K562 (cell line): Measurements from ENCODE around the gene PITPNC1. TPM values are rescaled to one million over a fixed set of nuclear protein-coding genes. Genes with fewer than 3 reads are reported as not detected.

Experiments used
- ATAC-seq: fragments of 200-7000 bp; cut with Tn5 transposase; 3 replicates; pipeline ENCODE4 v1.9.1; 2020; ENCODE audit warnings: moderate library complexity
- BruUV-seq: library from RNA; stranded (reverse); fragments of 400-500 nt; replicated peaks from 2 replicates; lab custom pipeline; 2021; lab: Mats Ljungman, UMichigan
- CTCF ChIA-PET: fragments of 300-600 bp; formaldehyde crosslinking; extraction: SDS; loops from one replicate; lab custom pipeline; 2021; ENCODE audit warnings: low intra/inter-chr PET ratio; lab: Yijun Ruan, JAX
- POLR2A ChIA-PET: fragments of 300-600, 350-650 bp; sonication (Branson Sonifier 250); formaldehyde crosslinking; extraction: SDS; loops from one replicate; lab custom pipeline; 2021; ENCODE audit warnings: antibody characterized with exemption, inconsistent platforms; lab: Yijun Ruan, JAX
- DNase-seq, 4 experiments: peaks; one replicate each; pipeline versions ENCODE4 v3.0.0 to v3.0.0-alpha.2; 2011 to 2018; ENCODE audit warnings: low spot score in 3 of 4, mixed read lengths in 3 of 4; ENCODE audit errors: extremely low read depth in 1 of 4
- FAIRE-seq: peaks from 2 replicates; lab custom pipeline; 2011; peaks lifted over from hg19 to GRCh38; lab: Jason Lieb, UNC
- H2AFZ ChIP-seq: 2 replicates; pipeline ENCODE4 v1.6.0; 2011; ENCODE audit warnings: low read depth, low read length, control low read depth, inconsistent platforms
- H3K27ac ChIP-seq: fragments of 200-600 bp; 3 replicates; pipeline ENCODE4 v1.8.0; 2011; ENCODE audit warnings: low read depth, mild to moderate bottlenecking, control low read depth, inconsistent platforms, low read length, moderate library complexity, mixed read lengths; ENCODE audit errors: extremely low read depth
- H3K27me3 ChIP-seq, 2 experiments: fragments of 300-600 bp in 1 of 2; 2 replicates in 1 of 2; 3 replicates in 1 of 2; pipeline versions ENCODE4 v1.6.0 to v1.8.0; 2011; ENCODE audit warnings: inconsistent platforms in 2 of 2, low read length in 2 of 2, mild to moderate bottlenecking in 1 of 2, mixed read lengths in 1 of 2, moderate library complexity in 1 of 2; ENCODE audit not compliant: control insufficient read depth in 2 of 2, insufficient read depth in 2 of 2
- H3K36me3 ChIP-seq: fragments of 300-600 bp; 3 replicates; pipeline ENCODE4 v1.8.0; 2011; ENCODE audit warnings: mild to moderate bottlenecking, low read length, inconsistent platforms; ENCODE audit not compliant: control insufficient read depth, insufficient read depth
- H3K4me1 ChIP-seq, 2 experiments: fragments of 200-600 bp in 1 of 2; replicated peaks in 1 of 2; 2 replicates in 1 of 2; 3 replicates in 1 of 2; pipeline versions ENCODE4 v1.5.1 to v1.8.0; 2011; ENCODE audit warnings: inconsistent platforms in 2 of 2, low read length in 2 of 2, mild to moderate bottlenecking in 1 of 2, mixed read lengths in 1 of 2, moderate library complexity in 1 of 2; ENCODE audit not compliant: control insufficient read depth in 2 of 2, insufficient read depth in 2 of 2
- H3K4me2 ChIP-seq: 2 replicates; pipeline ENCODE4 v1.6.1; 2011; ENCODE audit warnings: low read length, control low read depth, inconsistent platforms, mixed read lengths; ENCODE audit not compliant: insufficient read depth
- H3K4me3 ChIP-seq: fragments of 200-600 bp; sonication (generic), shearing (Covaris generic); 2 replicates; pipeline ENCODE4 v1.5.1; 2016; ENCODE audit warnings: control low read depth, inconsistent platforms
- H3K79me2 ChIP-seq: fragments of 200-600 bp; 3 replicates; pipeline ENCODE4 v1.8.0; 2011; ENCODE audit warnings: low read length, inconsistent platforms; ENCODE audit not compliant: control insufficient read depth, insufficient read depth
- H3K9ac ChIP-seq, 2 experiments: 2 replicates each; pipeline versions ENCODE4 v1.6.0 to v1.6.1; 2011; ENCODE audit warnings: low read depth in 2 of 2, low read length in 2 of 2, control low read depth in 1 of 2, inconsistent platforms in 1 of 2, mild to moderate bottlenecking in 1 of 2, mixed read lengths in 1 of 2; ENCODE audit not compliant: insufficient read depth in 1 of 2
- H3K9me1 ChIP-seq: one replicate; pipeline ENCODE4 v1.6.0; 2011; ENCODE audit warnings: inconsistent platforms, mild to moderate bottlenecking, low read length, moderate library complexity; ENCODE audit not compliant: control insufficient read depth, insufficient read depth
- H3K9me3 ChIP-seq: replicated peaks from 2 replicates; pipeline ENCODE4 v1.5.1; 2011; ENCODE audit warnings: low read depth, low read length, inconsistent platforms; ENCODE audit not compliant: control insufficient read depth, insufficient read depth
- H4K20me1 ChIP-seq: replicated peaks from 2 replicates; pipeline ENCODE4 v1.6.1; 2011; ENCODE audit warnings: low read length, inconsistent platforms, mixed read lengths; ENCODE audit not compliant: control insufficient read depth, insufficient read depth
- BCLAF1 ChIP-seq, 2 experiments: fragments of 450-650 bp in 1 of 2; IDR thresholded peaks; 2 replicates each; pipeline ENCODE4 v1.6.1; 2011 to 2017; ENCODE audit warnings: low read depth in 2 of 2, antibody characterized with exemption in 1 of 2, borderline replicate concordance in 1 of 2, low read length in 1 of 2, mild to moderate bottlenecking in 1 of 2, mixed read lengths in 1 of 2; ENCODE audit not compliant: control insufficient read depth in 1 of 2
- EZH2 ChIP-seq: IDR thresholded peaks from 2 replicates; pipeline ENCODE4 v1.6.1; 2012; ENCODE audit warnings: low read depth, mild to moderate bottlenecking, inconsistent platforms, low read length, borderline replicate concordance
- FOXK1 ChIP-seq: sonication (generic); formaldehyde crosslinking; IDR thresholded peaks from 2 replicates; pipeline ENCODE4 v1.8.0; 2022; ENCODE audit warnings: missing genetic modification reagents, mild to moderate bottlenecking, borderline replicate concordance
- MAFG ChIP-seq: fragments of 450-650 bp; conservative IDR thresholded peaks from 2 replicates; pipeline ENCODE4 v1.6.1; 2016; ENCODE audit warnings: missing genetic modification characterization, missing compliant biosample characterization
- SMARCC2 ChIP-seq: fragments of 450-650 bp; IDR thresholded peaks from 2 replicates; pipeline ENCODE4 v1.6.1; 2017; ENCODE audit warnings: antibody characterized with exemption, moderate library complexity, mild to moderate bottlenecking, low read depth
- SRSF9 ChIP-seq: fragments of 200-400 bp; formaldehyde crosslinking; IDR thresholded peaks from 2 replicates; pipeline ENCODE4 v1.6.1; 2017; ENCODE audit warnings: low read depth, low read length, borderline replicate concordance
- TGIF2 ChIP-seq: sonication (generic); formaldehyde crosslinking; IDR thresholded peaks from 2 replicates; pipeline ENCODE4 v1.8.1; 2022; ENCODE audit warnings: mild to moderate bottlenecking, missing genetic modification reagents, moderate library complexity
- ZBED1 ChIP-seq: IDR thresholded peaks from 2 replicates; pipeline ENCODE4 v1.6.1; 2014
- in situ Hi-C: fragments of 300-500 bp; cut with MboI; formaldehyde crosslinking; loops from 4 replicates; pipeline ENCODE4 v1.15.0; 2018; ENCODE audit warnings: inconsistent platforms, mixed read lengths
- intact Hi-C: fragments of 100-400 bp; cut with micrococcal nuclease; formaldehyde crosslinking; loops from 2 replicates; pipeline ENCODE4 v1.14.2; 2022
- polyA plus RNA-seq, 8 experiments: library from polyadenylated mRNA; depleted of rRNA in 4 of 8; stranded (reverse) in 5 of 8; unstranded in 3 of 8; fragments of >200 nt; fragmentation: Nextera tagmentation in 2 of 8; fragmentation: Illumina TruSeq in 1 of 8; extraction: Ambion mirVana in 2 of 8; extraction: Trizol in 1 of 8; gene quantifications; 2 replicates each; pipeline versions ENCODE4 v1.2.1 to v1.2.3, GENCODE V29; 2011 to 2014; ENCODE audit warnings: inconsistent platforms in 1 of 8, missing spikeins in 1 of 8
- total RNA-seq, 7 experiments: library from RNA; depleted of rRNA in 6 of 7; stranded (reverse); fragments of >200 nt in 6 of 7; fragmentation: Illumina TruSeq in 2 of 7; extraction: Trizol in 2 of 7; gene quantifications; 2 replicates each; pipeline versions ENCODE4 v1.2.1 to v1.2.3, GENCODE V29; 2011 to 2021; ENCODE audit warnings: low replicate concordance in 1 of 7

PITPNC1 gene
- total and polyA plus RNA-seq, 9 of the 15 experiments (the other 6 are each of a cell fraction or from before 2014, with no cell fraction given): 0.11 to 1.1 (median 0.65) TPM

- no peak overlapping the region for H3K9ac ChIP-seq
- H3K36me3 ChIP-seq: no peaks in the 10 kb centered on the region
- H3K4me1 ChIP-seq: no peaks in the 10 kb centered on the region; a peak in 1 of 5 replicates
- no peaks in the 10 kb centered on the region for H3K9me1 ChIP-seq
- H4K20me1 ChIP-seq: no peaks in the 10 kb centered on the region
- intact Hi-C loops (no loop called here), in situ Hi-C loops (loop anchor here (25.0 kb wide), 1 partner anchor 307 kb away; the partner anchor contains the start of gene PITPNC1)
- H3K79me2 ChIP-seq: no peaks in the 10 kb centered on the region
- DNase-seq (no peak), ATAC-seq (no peak), FAIRE-seq (no peak)
- H3K9me3 ChIP-seq: no peaks in the 10 kb centered on the region
- H3K27me3 ChIP-seq: peaks cover 33 to 36% of the 10 kb centered on the region in 2 experiments; a peak in 4 of 5 replicates
- no peak overlapping the region for H3K4me3 ChIP-seq
- no peak overlapping the region for H3K4me2 ChIP-seq
- TF ChIP-seq FOXK1: no peak
- TF ChIP-seq ZBED1: no peak
- no peak for TF ChIP-seq SRSF9
- no peak for TF ChIP-seq BCLAF1 (IDR thresholded peaks at IDR 0.05; ENCODE audit: borderline replicate concordance in 1 of 2, control insufficient read depth in 1 of 2, low read depth in 2 of 2, low read length in 1 of 2)
- no peak for TF ChIP-seq EZH2
- no peak for TF ChIP-seq TGIF2
- no peak for TF ChIP-seq MAFG (tag)
- TF ChIP-seq SMARCC2: no peak
- CTCF ChIA-PET: no interaction called here
- POLR2A ChIA-PET: interaction anchor here (0.7 to 1.1 kb wide), 2 partner anchors 11 to 13 kb away, joined by 3 to 4 read pairs; no protein-coding TSS in a partner anchor
- BruUV-seq: no TSS peak
- no peak overlapping the region for H3K27ac ChIP-seq
- H2AFZ ChIP-seq: no peak overlapping the region
These were observed 316.7 kb downstream of the PITPNC1 start for GRCh38 chr17:67693811-67694210.
